Lower leg skin (tissue), 4 donors: Measurements from ENCODE around the gene HMOX1. TPM values are rescaled to one million over a fixed set of nuclear protein-coding genes. Genes with fewer than 3 reads are reported as not detected.
"Not testable (repeated sequence)": the region's sequence is repeated elsewhere in the genome, so short reads cannot be mapped to it uniquely, and the experiment has no call there.

ENCODE experiments used
- DNase-seq, 2 donors: peaks; one replicate each; pipeline ENCODE4 v3.0.0-alpha.2; 2019; ENCODE audit warnings: low spot score in 2 of 2
- H3K4me3 ChIP-seq: fragments of 200-600 bp; sonication (generic); 2 replicates; pipeline ENCODE4 v1.5.1; 2017; ENCODE audit warnings: mild to moderate bottlenecking, low read depth; ENCODE audit not compliant: poor library complexity, severe bottlenecking
- POLR2A ChIP-seq, 2 donors: fragments of 450-650 bp; IDR thresholded peaks; one replicate each; pipeline ENCODE4 v1.6.1; 2016 to 2017; ENCODE audit warnings: antibody characterized with exemption in 2 of 2, mild to moderate bottlenecking in 1 of 2, moderate library complexity in 1 of 2
- WGBS, 2 donors: methylation state at CpG; one replicate each; pipeline ENCODE4 v1.1.5; 2018; 5-methylcytosine and 5-hydroxymethylcytosine counted together
- intact Hi-C: fragments of 100-400 bp; cut with DNase I; formaldehyde crosslinking; loops from one replicate; pipeline ENCODE4 v1.15.0; 2023; ENCODE audit warnings: low total_unique reads
- total RNA-seq, 4 donors: library from RNA; depleted of rRNA; stranded (reverse); fragments of >200 nt; gene quantifications; one replicate each; pipeline ENCODE4 v1.1.0, GENCODE V29; 2016
- TF ChIP-seq, protein P1 (sequence below), 3 donors: fragments of 450-650 bp; IDR thresholded peaks; one replicate each; pipeline ENCODE4 v1.5.1; 2016; ENCODE audit warnings: antibody characterized with exemption in 3 of 3, mild to moderate bottlenecking in 3 of 3, moderate library complexity in 2 of 3

The HMOX1 gene
- total RNA-seq, 4 donors from 2014 or later, result 85.5 to 156 (median 112) TPM

DNA sequence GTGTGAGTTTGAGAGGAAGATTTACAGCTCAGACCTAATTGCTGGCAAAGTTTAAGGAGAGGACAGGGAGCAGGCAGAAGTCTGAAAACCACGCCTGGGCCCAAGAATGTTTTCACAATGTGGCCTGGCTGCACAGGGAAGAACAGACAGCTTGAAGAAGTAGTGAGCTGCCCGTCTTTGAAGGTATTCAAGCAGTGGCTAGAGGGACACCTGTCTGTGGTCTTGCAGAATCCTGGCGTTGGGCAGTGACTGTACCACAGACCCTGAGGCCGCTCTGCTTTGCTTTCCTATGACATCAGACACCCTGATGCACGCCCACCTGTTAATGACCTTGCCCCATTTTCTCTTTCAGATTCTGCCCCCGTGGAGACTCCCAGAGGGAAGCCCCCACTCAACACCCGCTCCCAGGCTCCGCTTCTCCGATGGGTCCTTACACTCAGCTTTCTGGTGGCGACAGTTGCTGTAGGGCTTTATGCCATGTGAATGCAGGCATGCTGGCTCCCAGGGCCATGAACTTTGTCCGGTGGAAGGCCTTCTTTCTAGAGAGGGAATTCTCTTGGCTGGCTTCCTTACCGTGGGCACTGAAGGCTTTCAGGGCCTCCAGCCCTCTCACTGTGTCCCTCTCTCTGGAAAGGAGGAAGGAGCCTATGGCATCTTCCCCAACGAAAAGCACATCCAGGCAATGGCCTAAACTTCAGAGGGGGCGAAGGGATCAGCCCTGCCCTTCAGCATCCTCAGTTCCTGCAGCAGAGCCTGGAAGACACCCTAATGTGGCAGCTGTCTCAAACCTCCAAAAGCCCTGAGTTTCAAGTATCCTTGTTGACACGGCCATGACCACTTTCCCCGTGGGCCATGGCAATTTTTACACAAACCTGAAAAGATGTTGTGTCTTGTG is 12.5 kb downstream of the HMOX1 start:
- 79 to 82% methylated on average over 16 of the region's 16 CpGs for whole genome bisulfite sequencing, 2 donors
- intact Hi-C loops, result no loop called here

DNA sequence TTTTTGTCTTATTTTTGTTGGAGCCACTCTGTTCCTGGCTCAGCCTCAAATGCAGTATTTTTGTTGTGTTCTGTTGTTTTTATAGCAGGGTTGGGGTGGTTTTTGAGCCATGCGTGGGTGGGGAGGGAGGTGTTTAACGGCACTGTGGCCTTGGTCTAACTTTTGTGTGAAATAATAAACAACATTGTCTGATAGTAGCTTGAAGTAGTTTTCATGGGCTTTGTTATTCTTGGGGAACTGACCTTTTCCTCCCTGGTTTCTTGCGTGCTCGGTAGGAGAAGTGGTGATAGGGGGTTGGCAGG is 13.1 kb downstream of the HMOX1 start:
- H3K4me3 ChIP-seq, result no peak overlapping the region
- intact Hi-C loops, result no loop called here
- WGBS, 2 donors, result 45 to 71% methylated on average over 4 of the region's 4 CpGs
- DNase-seq, result no peak
- TF ChIP-seq POLR2A (IDR thresholded peaks at IDR 0.05), result no peak
- TF ChIP-seq, protein P1, sequence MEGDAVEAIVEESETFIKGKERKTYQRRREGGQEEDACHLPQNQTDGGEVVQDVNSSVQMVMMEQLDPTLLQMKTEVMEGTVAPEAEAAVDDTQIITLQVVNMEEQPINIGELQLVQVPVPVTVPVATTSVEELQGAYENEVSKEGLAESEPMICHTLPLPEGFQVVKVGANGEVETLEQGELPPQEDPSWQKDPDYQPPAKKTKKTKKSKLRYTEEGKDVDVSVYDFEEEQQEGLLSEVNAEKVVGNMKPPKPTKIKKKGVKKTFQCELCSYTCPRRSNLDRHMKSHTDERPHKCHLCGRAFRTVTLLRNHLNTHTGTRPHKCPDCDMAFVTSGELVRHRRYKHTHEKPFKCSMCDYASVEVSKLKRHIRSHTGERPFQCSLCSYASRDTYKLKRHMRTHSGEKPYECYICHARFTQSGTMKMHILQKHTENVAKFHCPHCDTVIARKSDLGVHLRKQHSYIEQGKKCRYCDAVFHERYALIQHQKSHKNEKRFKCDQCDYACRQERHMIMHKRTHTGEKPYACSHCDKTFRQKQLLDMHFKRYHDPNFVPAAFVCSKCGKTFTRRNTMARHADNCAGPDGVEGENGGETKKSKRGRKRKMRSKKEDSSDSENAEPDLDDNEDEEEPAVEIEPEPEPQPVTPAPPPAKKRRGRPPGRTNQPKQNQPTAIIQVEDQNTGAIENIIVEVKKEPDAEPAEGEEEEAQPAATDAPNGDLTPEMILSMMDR (IDR thresholded peaks at IDR 0.05), result no peak

More for the DNA sequence above, 12.5 kb downstream of the HMOX1 start:
- TF ChIP-seq POLR2A (IDR thresholded peaks at IDR 0.05), result no peak
- TF ChIP-seq, protein P1 (IDR thresholded peaks at IDR 0.05), result no peak
- DNase-seq, result no peak
- H3K4me3 ChIP-seq, result no peak overlapping the region

DNA sequence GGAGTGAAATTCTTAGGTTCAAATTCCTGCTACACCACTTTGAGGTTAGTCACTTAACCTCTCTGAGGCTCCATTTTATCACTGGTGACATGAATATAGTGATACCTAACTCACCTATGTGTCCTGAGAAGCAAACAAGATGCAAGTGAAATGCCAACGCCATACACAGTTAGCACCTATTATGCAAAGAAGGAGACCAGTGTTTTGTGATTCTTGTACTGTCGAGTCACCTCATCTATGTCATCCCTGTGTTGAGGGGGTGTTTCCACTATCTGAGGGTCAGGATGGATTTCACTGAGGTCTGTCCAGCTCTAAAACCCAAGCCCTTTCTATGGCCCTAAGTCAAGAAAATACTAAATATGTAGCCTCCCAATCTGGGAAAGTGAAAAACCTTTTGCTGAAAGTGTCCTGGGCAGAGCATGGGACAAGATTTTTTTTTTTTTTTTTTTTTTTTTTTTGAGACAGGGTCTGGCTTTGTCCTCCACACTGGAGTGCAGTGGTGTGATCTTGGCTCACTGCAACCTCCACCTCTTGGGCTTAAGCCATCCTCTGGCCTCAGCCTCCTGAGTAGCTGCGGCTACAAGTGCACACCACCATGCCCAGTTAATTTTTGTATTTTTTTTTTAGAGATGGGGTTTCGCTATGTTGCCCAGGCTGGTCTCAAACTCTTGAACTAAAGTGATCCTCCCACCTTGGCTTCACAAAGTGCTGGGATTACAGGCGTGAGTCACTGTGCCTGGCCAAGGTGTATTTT is 14.1 kb downstream of the HMOX1 start:
- WGBS, 2 donors, result 88 to 89% methylated on average over 5 of the region's 5 CpGs
- no peak for TF ChIP-seq POLR2A (IDR thresholded peaks at IDR 0.05)
- TF ChIP-seq, protein P1 (IDR thresholded peaks at IDR 0.05), result no peak
- H3K4me3 ChIP-seq, result no peak overlapping the region
- intact Hi-C loops, result no loop called here
- DNase-seq, result no peak

DNA sequence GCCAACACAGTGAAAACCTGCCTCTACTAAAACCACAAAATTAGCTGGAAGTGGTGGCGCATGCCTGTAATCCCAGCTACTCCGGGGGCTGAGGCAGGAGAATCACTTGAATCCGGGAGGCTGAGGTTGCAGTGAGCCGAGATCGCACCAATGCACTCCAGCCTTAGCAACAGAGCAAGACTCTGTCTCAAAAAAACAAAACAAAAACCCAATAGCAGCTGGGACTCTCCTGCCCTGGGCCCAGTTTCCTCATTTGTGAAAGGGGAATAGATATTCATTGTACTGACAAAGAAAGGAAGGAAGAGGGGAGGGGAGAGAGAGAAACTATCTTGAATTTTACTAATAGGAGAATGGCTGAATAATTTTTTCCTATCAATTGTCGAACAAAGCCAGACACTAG is 15.7 kb downstream of the HMOX1 start:
- WGBS, 2 donors, result 74 to 93% methylated on average over 6 of the region's 6 CpGs
- intact Hi-C loops, DNase-seq, H3K4me3 ChIP-seq: not testable (repeated sequence)

DNA sequence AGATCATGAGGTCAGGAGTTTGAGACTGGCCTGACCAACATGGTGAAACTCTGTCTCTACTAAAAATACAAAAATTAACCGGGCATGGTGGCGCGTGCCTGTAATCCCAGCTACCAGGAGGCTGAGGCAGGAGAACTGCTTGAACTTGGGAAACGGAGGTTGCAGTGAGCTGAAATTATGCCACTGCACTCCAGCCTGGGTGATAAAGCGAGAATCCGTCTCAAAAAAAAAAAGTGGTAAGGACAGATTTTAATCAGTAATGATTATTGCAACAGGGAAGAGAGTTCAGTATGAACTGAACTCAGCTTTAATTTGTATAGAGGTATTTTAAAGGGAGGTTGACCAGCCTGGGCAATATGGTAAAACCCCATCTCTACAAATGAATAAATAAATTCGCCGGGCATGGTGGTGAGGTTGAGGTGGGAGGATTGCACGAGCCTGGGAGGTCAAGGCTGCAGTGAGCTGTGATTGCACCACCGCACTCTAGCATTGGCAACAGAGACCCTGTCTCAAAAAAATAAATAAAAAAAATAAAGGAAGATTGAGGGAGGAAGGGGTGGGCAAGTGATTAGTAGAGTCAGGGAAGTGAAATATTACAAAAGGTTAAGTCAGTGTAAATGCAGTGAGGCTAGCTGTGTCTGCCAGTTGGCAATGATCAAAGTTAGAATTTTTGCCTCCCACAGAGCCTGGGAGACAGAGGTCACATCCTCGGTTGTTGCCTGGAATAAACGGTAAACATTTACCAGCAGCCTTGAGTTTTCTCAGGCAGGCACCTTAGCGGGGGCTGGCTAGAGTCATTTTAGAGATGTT is 16.4 kb downstream of the HMOX1 start:
- 77 to 80% methylated on average over 13 of the region's 13 CpGs for WGBS, 2 donors
- TF ChIP-seq, protein P1 (IDR thresholded peaks at IDR 0.05), result no peak
- no peak for TF ChIP-seq POLR2A (IDR thresholded peaks at IDR 0.05)
- H3K4me3 ChIP-seq, result no peak overlapping the region
- no peak for DNase-seq
- intact Hi-C loops, result no loop called here

DNA sequence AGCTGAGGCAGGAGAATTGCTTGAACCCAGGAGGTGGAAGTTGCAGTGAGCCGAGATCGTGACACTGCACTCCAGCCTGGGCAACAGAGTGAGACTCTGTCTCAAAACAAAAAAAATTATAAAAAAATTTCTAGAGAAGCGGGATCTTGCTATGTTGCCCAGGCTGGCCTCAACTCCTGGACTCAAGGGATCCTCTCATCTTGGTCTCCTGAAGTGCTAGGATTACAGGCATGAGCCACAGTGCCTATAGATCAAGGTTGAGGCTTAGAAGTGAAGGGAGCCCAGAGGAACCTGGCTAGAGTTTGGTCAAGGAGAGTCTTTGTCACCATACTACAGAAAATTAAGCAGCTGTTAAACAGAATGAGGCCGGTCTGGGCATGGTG is 17.7 kb downstream of the HMOX1 start:
- DNase-seq, result no peak
- TF ChIP-seq, protein P1 (IDR thresholded peaks at IDR 0.05), result no peak
- no peak for TF ChIP-seq POLR2A (IDR thresholded peaks at IDR 0.05)
- intact Hi-C loops, result no loop called here
- WGBS, 2 donors, result 100% methylated on average over 4 of the region's 4 CpGs
- no peak overlapping the region for H3K4me3 ChIP-seq
